Stimulated activated CD4-positive, alpha-beta T cell treated with anti-CD3 and anti-CD28 coated beads, Interleukin-1b, Interleukin-23, amount 100 ng/mL, for 1 hour (primary cell): ENCODE results near the gene MAMDC4.
"Not testable (repeated sequence)": the region's sequence is repeated elsewhere in the genome, so short reads cannot be mapped to it uniquely, and the experiment has no call there.

Experiments used
- DNase-seq, 2 donors: peaks; one replicate each; pipeline ENCODE4 v3.0.0-alpha.2; 2020; ENCODE audit warnings: low read depth in 2 of 2

The MAMDC4 gene

GRCh38 chr9:136839229-136840139 lies 12.7 kb upstream of the MAMDC4 start:
- no peak for DNase-seq

GRCh38 chr9:136840140-136840876 lies 11.8 kb upstream of the MAMDC4 start:
- DNase-seq: no peak

GRCh38 chr9:136840877-136841645 lies 11.1 kb upstream of the MAMDC4 start:
- no peak for DNase-seq

- not testable (repeated sequence) for DNase-seq
These were observed 10.3 kb upstream of the MAMDC4 start for GRCh38 chr9:136841646-136842379.

GRCh38 chr9:136842380-136842948 lies 9.7 kb upstream of the MAMDC4 start, which contains the start of gene AJM1:
Gene AJM1, plus strand, starts transcription at chr9:136842478. Its CDS starts 1,937 bp downstream, at chr9:136844415.
- peak; percentile 52 to 53 for DNase-seq

- DNase-seq: not testable (repeated sequence)
These were observed 8.9 kb upstream of the MAMDC4 start for GRCh38 chr9:136843159-136843800.

GRCh38 chr9:136843801-136844740 lies 8.1 kb upstream of the MAMDC4 start:
- peak; percentile 29 to 43 for DNase-seq

- DNase-seq: no peak
These were observed 7.2 kb upstream of the MAMDC4 start for GRCh38 chr9:136844761-136845464.

- DNase-seq: no peak
These were observed 6.5 kb upstream of the MAMDC4 start for GRCh38 chr9:136845465-136846260.

- no peak for DNase-seq
These were observed 5.6 kb upstream of the MAMDC4 start for GRCh38 chr9:136846376-136847087.

GRCh38 chr9:136847088-136847825 lies 4.9 kb upstream of the MAMDC4 start:
- no peak for DNase-seq

- DNase-seq: peak in 1 of 2 donors; percentile 62
These were observed 4.2 kb upstream of the MAMDC4 start for GRCh38 chr9:136847826-136848392.

- no peak for DNase-seq
These were observed 3.6 kb upstream of the MAMDC4 start for GRCh38 chr9:136848393-136849037.

GRCh38 chr9:136849038-136849959 lies 2.8 kb upstream of the MAMDC4 start, which contains the start of gene PHPT1:
Gene PHPT1, plus strand, starts transcription at chr9:136849409. Its CDS starts 22 bp downstream, at chr9:136849431.
- peak; percentile 89 to 90 for DNase-seq
